DOHH2 (cell line): ENCODE results near the gene CMKLR1.

Source experiments
- H3F3A ChIP-seq: fragments of 200-600 bp; sonication (generic), shearing (Covaris generic); 2 replicates; pipeline ENCODE4 v1.6.0; 2016; ENCODE audit warnings: antibody characterized with exemption, mild to moderate bottlenecking; ENCODE audit not compliant: control insufficient read depth, insufficient read depth
- H3K27ac ChIP-seq: fragments of 200-600 bp; sonication (generic); 2 replicates; pipeline ENCODE4 v1.5.1; 2014; ENCODE audit warnings: low read depth, mild to moderate bottlenecking, low read length, moderate library complexity
- H3K27me3 ChIP-seq: fragments of 200-600 bp; sonication (generic); 2 replicates; pipeline ENCODE4 v1.6.1; 2014; ENCODE audit warnings: mild to moderate bottlenecking, low read length, mixed read lengths; ENCODE audit not compliant: control insufficient read depth
- H3K36me3 ChIP-seq: fragments of 200-600 bp; sonication (generic); 2 replicates; pipeline ENCODE4 v1.6.1; 2014; ENCODE audit warnings: mild to moderate bottlenecking, low read length, moderate library complexity, mixed read lengths; ENCODE audit not compliant: control insufficient read depth
- H3K4me1 ChIP-seq: fragments of 200-600 bp; sonication (generic); 2 replicates; pipeline ENCODE4 v1.6.1; 2014; ENCODE audit warnings: mild to moderate bottlenecking, low read length, mixed read lengths; ENCODE audit not compliant: control insufficient read depth
- H3K4me2 ChIP-seq: fragments of 200-600 bp; sonication (generic); 2 replicates; pipeline ENCODE4 v1.6.0; 2014; ENCODE audit warnings: mild to moderate bottlenecking, low read length, moderate library complexity
- H3K4me3 ChIP-seq: fragments of 200-600 bp; sonication (generic); 2 replicates; pipeline ENCODE4 v1.5.1; 2014; ENCODE audit warnings: mild to moderate bottlenecking, low read length, mixed read lengths
- H3K79me2 ChIP-seq: fragments of 200-600 bp; sonication (generic); 2 replicates; pipeline ENCODE4 v1.6.1; 2014; ENCODE audit warnings: mild to moderate bottlenecking, low read length, mixed read lengths; ENCODE audit not compliant: control insufficient read depth
- H3K9me2 ChIP-seq: fragments of 200-600 bp; sonication (generic); replicated peaks from 2 replicates; pipeline ENCODE4 v1.6.1; 2014; ENCODE audit warnings: mild to moderate bottlenecking, low read length, mixed read lengths; ENCODE audit not compliant: control insufficient read depth
- H3K9me3 ChIP-seq: fragments of 200-600 bp; sonication (generic); 2 replicates; pipeline ENCODE4 v1.6.1; 2014; ENCODE audit warnings: antibody characterized with exemption, low read length, mixed read lengths; ENCODE audit not compliant: control insufficient read depth, insufficient read depth
- H4K20me1 ChIP-seq: fragments of 200-600 bp; sonication (generic); 2 replicates; pipeline ENCODE4 v1.6.0; 2014; ENCODE audit warnings: low read depth, mild to moderate bottlenecking, antibody characterized with exemption, low read length, moderate library complexity; ENCODE audit not compliant: control insufficient read depth, insufficient read depth
- EZH2phosphoT487 ChIP-seq: fragments of 200-600 bp; sonication (generic); IDR thresholded peaks from 2 replicates; pipeline ENCODE4 v1.6.1; 2017; ENCODE audit warnings: borderline replicate concordance, mild to moderate bottlenecking, antibody characterized with exemption, low read length, moderate library complexity, mixed read lengths
- TF ChIP-seq, protein P1 (sequence below): fragments of 200-600 bp; sonication (generic); IDR thresholded peaks from one replicate; pipeline ENCODE4 v1.5.1; 2014; ENCODE audit warnings: antibody characterized with exemption, mild to moderate bottlenecking, low read depth, low read length; ENCODE audit not compliant: poor library complexity, severe bottlenecking

The CMKLR1 gene

DNA sequence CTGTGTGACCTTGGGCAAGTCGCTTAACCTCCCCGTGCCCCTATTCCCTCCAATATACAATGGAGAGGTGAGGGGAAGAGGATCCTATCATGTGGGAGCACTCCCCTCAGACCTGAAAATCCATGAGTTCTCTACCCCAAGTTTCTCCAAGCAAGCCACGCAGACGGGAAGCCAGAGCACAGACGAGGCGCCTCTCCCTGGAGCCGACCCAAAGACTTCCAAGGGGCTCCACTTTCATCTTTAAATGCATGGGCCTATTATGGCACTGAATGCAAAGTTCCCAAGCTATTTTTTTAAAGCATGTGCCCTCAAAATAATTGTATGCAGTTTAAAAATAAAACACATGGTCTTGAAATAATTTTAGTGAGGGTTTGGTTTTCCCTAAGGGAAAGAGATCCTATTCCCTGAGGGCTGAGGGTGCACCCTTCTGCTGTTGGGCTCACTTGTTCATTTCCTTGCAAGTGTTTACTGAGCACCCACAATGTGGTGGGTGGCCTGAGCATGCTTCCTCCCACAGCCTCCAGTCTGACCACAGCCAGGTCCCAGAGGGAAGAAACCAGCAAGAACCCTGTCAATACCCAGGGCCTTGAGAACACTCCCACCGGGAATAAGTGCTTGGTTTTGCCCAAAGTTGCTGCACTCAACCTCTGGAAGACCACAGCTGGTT, 14.6 kb downstream of the CMKLR1 start:
- Histone ChIP-seq H3K27me3 (no peaks in the 10 kb centered on the region; the same call in 1 of the 2 replicates), H3K79me2 (no peaks in the 10 kb centered on the region), H3F3A (no peaks in the 10 kb centered on the region), H4K20me1 (no peaks in the 10 kb centered on the region), H3K9me2 (no peaks in the 10 kb centered on the region), H3K36me3 (no peaks in the 10 kb centered on the region), H3K4me1 (peaks cover 8% of the 10 kb centered on the region), H3K4me2 (no peak overlapping the region), H3K27ac (no peak overlapping the region), H3K9me3 (no peaks in the 10 kb centered on the region), H3K4me3 (no peak overlapping the region)
- no peak for TF ChIP-seq EZH2phosphoT487
- TF ChIP-seq, protein P1, sequence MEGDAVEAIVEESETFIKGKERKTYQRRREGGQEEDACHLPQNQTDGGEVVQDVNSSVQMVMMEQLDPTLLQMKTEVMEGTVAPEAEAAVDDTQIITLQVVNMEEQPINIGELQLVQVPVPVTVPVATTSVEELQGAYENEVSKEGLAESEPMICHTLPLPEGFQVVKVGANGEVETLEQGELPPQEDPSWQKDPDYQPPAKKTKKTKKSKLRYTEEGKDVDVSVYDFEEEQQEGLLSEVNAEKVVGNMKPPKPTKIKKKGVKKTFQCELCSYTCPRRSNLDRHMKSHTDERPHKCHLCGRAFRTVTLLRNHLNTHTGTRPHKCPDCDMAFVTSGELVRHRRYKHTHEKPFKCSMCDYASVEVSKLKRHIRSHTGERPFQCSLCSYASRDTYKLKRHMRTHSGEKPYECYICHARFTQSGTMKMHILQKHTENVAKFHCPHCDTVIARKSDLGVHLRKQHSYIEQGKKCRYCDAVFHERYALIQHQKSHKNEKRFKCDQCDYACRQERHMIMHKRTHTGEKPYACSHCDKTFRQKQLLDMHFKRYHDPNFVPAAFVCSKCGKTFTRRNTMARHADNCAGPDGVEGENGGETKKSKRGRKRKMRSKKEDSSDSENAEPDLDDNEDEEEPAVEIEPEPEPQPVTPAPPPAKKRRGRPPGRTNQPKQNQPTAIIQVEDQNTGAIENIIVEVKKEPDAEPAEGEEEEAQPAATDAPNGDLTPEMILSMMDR = no peak

DNA sequence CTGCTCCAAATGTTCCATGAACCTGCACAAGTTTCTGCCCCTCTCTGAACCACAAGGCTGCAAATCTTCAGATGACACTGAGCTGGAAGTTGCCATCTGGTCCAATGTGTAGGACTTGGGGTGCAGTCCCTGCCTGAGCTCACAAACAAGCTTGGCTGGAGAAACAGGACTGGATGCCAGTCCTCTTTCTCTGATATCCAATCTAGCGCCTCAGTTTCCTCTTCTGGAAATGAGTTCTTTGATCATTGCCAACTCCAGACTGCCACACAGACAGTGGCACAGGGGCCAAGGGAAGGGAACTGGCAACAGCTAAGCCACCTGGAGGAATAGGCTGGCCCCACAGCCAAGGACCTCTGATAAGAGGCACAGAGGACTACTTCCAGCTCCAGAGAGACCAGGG, 15.5 kb downstream of the CMKLR1 start:
- H3K36me3 ChIP-seq = no peaks in the 10 kb centered on the region
- no peaks in the 10 kb centered on the region for H3K9me3 ChIP-seq
- H4K20me1 ChIP-seq = no peaks in the 10 kb centered on the region
- H3F3A ChIP-seq = no peaks in the 10 kb centered on the region
- H3K4me3 ChIP-seq = no peak overlapping the region
- H3K79me2 ChIP-seq = no peaks in the 10 kb centered on the region
- no peaks in the 10 kb centered on the region; the same call in 1 of the 2 replicates for H3K27me3 ChIP-seq
- TF ChIP-seq EZH2phosphoT487 = no peak
- TF ChIP-seq, protein P1 = no peak
- H3K4me1 ChIP-seq = peaks cover 8% of the 10 kb centered on the region
- no peaks in the 10 kb centered on the region for H3K9me2 ChIP-seq
- H3K27ac ChIP-seq = no peak overlapping the region
- H3K4me2 ChIP-seq = no peak overlapping the region

DNA sequence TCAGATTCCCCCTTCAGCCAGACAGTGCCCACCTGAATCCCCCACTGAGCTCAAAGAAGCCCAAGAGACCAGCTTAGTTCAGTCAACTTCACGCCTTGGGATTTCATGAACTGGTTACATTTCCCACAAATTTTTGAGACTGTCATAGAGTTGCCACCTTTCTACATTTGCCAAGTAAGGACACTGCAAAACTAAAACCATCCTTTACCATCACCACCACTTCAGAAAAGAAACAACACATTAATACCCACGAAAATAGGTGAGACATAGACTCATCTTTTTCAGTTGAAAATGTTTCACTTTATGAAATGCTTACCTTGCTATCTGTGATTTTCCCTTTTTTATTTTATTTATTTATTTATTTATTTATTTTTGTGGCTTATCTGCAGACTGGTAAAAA, 16.1 kb downstream of the CMKLR1 start:
- no peaks in the 10 kb centered on the region for H4K20me1 ChIP-seq
- no peaks in the 10 kb centered on the region for H3K36me3 ChIP-seq
- no peaks in the 10 kb centered on the region for H3K9me2 ChIP-seq
- no peak for TF ChIP-seq EZH2phosphoT487
- TF ChIP-seq, protein P1 = no peak
- H3K4me2 ChIP-seq = no peak overlapping the region
- H3F3A ChIP-seq = no peaks in the 10 kb centered on the region
- no peaks in the 10 kb centered on the region; the same call in 1 of the 2 replicates for H3K27me3 ChIP-seq
- peaks cover 8% of the 10 kb centered on the region for H3K4me1 ChIP-seq
- no peaks in the 10 kb centered on the region for H3K79me2 ChIP-seq
- H3K27ac ChIP-seq = no peak overlapping the region
- no peaks in the 10 kb centered on the region for H3K9me3 ChIP-seq
- H3K4me3 ChIP-seq = no peak overlapping the region
